Measurements from ENCODE around the gene SMKR1. TPM values are rescaled to one million over a fixed set of nuclear protein-coding genes. Genes with fewer than 3 reads are reported as not detected.

The SMKR1 gene
- total and polyA plus RNA-seq, 3 donors from 2014 or later, result 57.0 to 231 (median 210) TPM

DNA sequence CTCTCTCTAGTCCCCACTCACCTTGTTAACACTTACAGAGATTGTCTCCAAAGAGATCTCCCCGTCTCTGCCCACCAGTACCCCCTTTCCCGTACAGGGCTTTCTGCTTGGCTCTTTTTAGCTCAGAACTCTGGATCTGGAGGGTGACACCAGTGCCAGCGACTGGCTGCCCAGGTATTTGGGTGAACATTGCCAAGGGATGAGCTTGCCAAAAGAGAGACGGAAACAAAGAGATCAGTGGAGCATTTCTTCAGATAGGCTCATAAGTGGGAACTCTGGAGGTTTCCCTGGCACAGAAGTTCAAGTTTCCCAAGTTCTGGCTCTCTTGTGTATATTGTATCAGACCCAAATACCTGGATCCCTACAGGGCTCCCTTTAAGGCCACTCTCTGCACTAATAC lies 38.1 kb upstream of the SMKR1 start:
- H3K36me3 ChIP-seq (ENCODE audit: low read depth, missing control alignments), result no peaks in the 10 kb centered on the region
- H3K27me3 ChIP-seq, result no peaks in the 10 kb centered on the region
- no peak overlapping the region for H3K27ac ChIP-seq
- intact Hi-C loops (cut with DNase I; ENCODE audit: low total_unique reads), result no loop called here
- H3K9me3 ChIP-seq, result no peaks in the 10 kb centered on the region
- WGBS, 2 donors, result 95 to 96% methylated on average over 4 of the region's 4 CpGs
- H3K4me3 ChIP-seq, result no peak overlapping the region
- H3K4me1 ChIP-seq, result peaks cover 5% of the 10 kb centered on the region
- TF ChIP-seq, protein P1, sequence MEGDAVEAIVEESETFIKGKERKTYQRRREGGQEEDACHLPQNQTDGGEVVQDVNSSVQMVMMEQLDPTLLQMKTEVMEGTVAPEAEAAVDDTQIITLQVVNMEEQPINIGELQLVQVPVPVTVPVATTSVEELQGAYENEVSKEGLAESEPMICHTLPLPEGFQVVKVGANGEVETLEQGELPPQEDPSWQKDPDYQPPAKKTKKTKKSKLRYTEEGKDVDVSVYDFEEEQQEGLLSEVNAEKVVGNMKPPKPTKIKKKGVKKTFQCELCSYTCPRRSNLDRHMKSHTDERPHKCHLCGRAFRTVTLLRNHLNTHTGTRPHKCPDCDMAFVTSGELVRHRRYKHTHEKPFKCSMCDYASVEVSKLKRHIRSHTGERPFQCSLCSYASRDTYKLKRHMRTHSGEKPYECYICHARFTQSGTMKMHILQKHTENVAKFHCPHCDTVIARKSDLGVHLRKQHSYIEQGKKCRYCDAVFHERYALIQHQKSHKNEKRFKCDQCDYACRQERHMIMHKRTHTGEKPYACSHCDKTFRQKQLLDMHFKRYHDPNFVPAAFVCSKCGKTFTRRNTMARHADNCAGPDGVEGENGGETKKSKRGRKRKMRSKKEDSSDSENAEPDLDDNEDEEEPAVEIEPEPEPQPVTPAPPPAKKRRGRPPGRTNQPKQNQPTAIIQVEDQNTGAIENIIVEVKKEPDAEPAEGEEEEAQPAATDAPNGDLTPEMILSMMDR (IDR thresholded peaks at IDR 0.05), result no peak
- no peak for TF ChIP-seq POLR2A (IDR thresholded peaks at IDR 0.05)
- DNase-seq, result no peak

DNA sequence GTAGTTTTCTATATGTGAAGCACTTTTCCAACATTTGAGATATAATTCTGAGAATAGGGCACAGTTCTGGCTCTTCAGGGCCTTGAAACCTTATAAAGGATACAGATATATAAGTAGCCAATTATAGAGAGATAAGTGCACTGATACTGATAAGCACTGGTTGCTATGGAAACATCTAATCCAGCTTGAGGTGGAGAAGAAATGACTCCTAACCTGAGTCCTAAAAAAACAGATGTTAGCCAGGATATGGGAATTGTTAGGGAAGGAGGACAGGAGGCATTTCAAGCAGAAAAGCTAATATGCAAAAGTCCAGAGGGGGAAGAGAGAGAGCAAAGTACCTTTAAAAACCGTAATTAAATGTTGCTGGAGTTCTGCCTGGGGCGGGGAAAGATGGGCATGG lies 37.3 kb upstream of the SMKR1 start:
- DNase-seq, result no peak
- Histone ChIP-seq H3K27ac (no peak overlapping the region), H3K36me3 (ENCODE audit: low read depth, missing control alignments) (no peaks in the 10 kb centered on the region), H3K27me3 (no peaks in the 10 kb centered on the region), H3K4me3 (no peak overlapping the region), H3K9me3 (no peaks in the 10 kb centered on the region), H3K4me1 (peaks cover 5% of the 10 kb centered on the region)
- intact Hi-C loops (cut with DNase I; ENCODE audit: low total_unique reads), result no loop called here
- 78 to 80% methylated on average over 2 of the region's 2 CpGs for WGBS, 2 donors
- TF ChIP-seq POLR2A (IDR thresholded peaks at IDR 0.05), result no peak
- TF ChIP-seq, protein P1 (IDR thresholded peaks at IDR 0.05), result no peak

DNA sequence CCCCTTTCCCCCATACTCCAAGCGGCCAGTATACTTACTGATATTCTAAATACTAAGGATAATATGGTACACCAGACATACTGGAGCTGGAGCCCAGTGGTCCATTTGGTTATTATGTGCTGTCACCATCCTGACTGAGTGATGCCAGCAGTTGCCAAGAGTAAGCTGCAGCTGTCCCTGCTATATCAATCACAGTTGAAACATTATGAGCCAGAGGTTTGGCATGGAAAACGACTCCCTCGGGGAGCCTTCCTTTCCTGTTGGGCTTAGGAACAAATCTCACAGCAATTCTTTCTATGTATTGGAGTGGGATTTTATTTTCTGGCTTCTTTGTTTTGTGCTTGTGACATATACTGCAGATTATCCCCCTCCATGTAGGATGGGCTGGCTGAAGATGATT lies 35.5 kb upstream of the SMKR1 start:
- Histone ChIP-seq H3K4me1 (peaks cover 5% of the 10 kb centered on the region), H3K36me3 (ENCODE audit: low read depth, missing control alignments) (no peaks in the 10 kb centered on the region), H3K27ac (no peak overlapping the region), H3K27me3 (no peaks in the 10 kb centered on the region), H3K4me3 (no peak overlapping the region), H3K9me3 (no peaks in the 10 kb centered on the region)
- no peak for DNase-seq
- intact Hi-C loops (cut with DNase I; ENCODE audit: low total_unique reads), result no loop called here
- TF ChIP-seq, protein P1 (IDR thresholded peaks at IDR 0.05), result no peak
- TF ChIP-seq POLR2A (IDR thresholded peaks at IDR 0.05), result no peak
- 79 to 88% methylated on average over 3 of the region's 3 CpGs for WGBS, 2 donors

DNA sequence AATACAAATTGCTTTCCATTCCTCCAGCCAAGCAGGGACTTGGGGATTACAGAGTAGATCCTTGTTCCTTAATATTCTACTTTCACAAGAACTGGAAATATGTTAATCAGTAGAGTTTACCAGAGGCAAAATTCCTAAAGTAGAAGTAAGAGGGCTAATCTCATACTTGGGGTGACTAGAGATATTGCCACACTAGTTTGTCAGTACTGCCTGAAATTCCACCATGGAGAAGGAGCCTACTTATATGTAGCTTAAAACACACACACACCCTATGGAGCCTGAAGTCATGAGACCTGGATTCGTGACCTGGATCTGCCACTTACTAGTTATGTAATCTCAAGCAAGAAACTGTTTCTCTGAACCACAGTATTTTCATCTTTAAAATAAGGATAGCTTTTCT lies 34.2 kb upstream of the SMKR1 start:
- H3K27me3 ChIP-seq, result no peaks in the 10 kb centered on the region
- 83 to 89% methylated on average over 1 of the region's 1 CpG for WGBS, 2 donors
- no peak for DNase-seq

DNA sequence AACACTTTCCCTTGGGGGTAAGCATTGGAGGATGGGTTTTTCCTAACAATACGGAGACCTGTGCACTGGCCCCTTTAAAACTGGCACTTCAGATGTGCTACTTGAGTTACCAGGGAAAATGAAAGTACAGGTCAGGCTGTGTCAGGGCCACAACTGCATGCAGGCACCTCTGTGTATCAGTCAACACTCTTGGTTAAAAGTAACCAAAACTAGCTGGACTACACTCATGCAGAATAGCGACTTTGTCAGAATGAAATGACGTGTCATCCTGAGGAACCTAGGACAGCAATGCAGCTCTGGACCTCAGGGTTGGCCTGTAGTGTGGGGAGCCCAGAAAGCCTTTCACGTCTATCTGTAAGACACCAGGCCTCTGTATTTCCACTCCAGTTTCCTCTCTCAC lies 33.8 kb upstream of the SMKR1 start:
- H3K27ac ChIP-seq, result no peak overlapping the region
- no peak for DNase-seq
- 79 to 89% methylated on average over 4 of the region's 4 CpGs for WGBS, 2 donors
- H3K9me3 ChIP-seq, result no peaks in the 10 kb centered on the region
- TF ChIP-seq, protein P1 (IDR thresholded peaks at IDR 0.05), result no peak
- TF ChIP-seq POLR2A (IDR thresholded peaks at IDR 0.05), result no peak
- intact Hi-C loops (cut with DNase I; ENCODE audit: low total_unique reads), result no loop called here
- H3K4me1 ChIP-seq, result peaks cover 5% of the 10 kb centered on the region
- H3K27me3 ChIP-seq, result no peaks in the 10 kb centered on the region
- H3K36me3 ChIP-seq (ENCODE audit: low read depth, missing control alignments), result no peaks in the 10 kb centered on the region
- H3K4me3 ChIP-seq, result no peak overlapping the region

More for the DNA sequence above, 34.2 kb upstream of the SMKR1 start:
- intact Hi-C loops (cut with DNase I; ENCODE audit: low total_unique reads), result no loop called here
- Histone ChIP-seq H3K27ac (no peak overlapping the region), H3K9me3 (no peaks in the 10 kb centered on the region), H3K4me3 (no peak overlapping the region), H3K4me1 (peaks cover 5% of the 10 kb centered on the region), H3K36me3 (ENCODE audit: low read depth, missing control alignments) (no peaks in the 10 kb centered on the region)
- no peak for TF ChIP-seq POLR2A (IDR thresholded peaks at IDR 0.05)
- TF ChIP-seq, protein P1 (IDR thresholded peaks at IDR 0.05), result no peak

Measured in testis (tissue), 3 donors.